A673 (cell line): ENCODE measurements around the gene MMRN1. TPM values are rescaled to one million over a fixed set of nuclear protein-coding genes. Genes with fewer than 3 reads are reported as not detected.

Source experiments
- BruUV-seq: library from RNA; stranded (reverse); fragments of 400-500 nt; replicated peaks from 2 replicates; lab custom pipeline; 2021; lab: Mats Ljungman, UMichigan
- CTCF ChIA-PET: fragments of 300-600 bp; sonication (Branson Sonifier 250); formaldehyde crosslinking; loops from one replicate; lab custom pipeline; 2022; ENCODE audit warnings: antibody characterized with exemption; lab: Charles Lee
- POLR2A ChIA-PET: fragments of 300-600 bp; sonication (Branson Sonifier 250); formaldehyde crosslinking; loops from one replicate; lab custom pipeline; 2022; ENCODE audit warnings: antibody characterized with exemption; ENCODE audit not compliant: low non-redundant PET; lab: Charles Lee
- DNase-seq: peaks from one replicate; pipeline ENCODE4 v3.0.0-alpha.2; 2015; ENCODE audit warnings: low spot score
- H3K27ac ChIP-seq: fragments of 200-600 bp; sonication (generic); 2 replicates; pipeline ENCODE4 v1.5.1; 2016; ENCODE audit warnings: mixed run types, low read depth, mild to moderate bottlenecking, mixed read lengths, antibody characterized with exemption, low read length; ENCODE audit not compliant: poor library complexity, severe bottlenecking
- H3K27me3 ChIP-seq: fragments of 200-600 bp; sonication (generic); replicated peaks from 2 replicates; pipeline ENCODE4 v1.6.1; 2017; ENCODE audit warnings: mixed run types, low read depth, mild to moderate bottlenecking, mixed read lengths, antibody characterized with exemption, low read length; ENCODE audit not compliant: insufficient read depth, poor library complexity
- H3K36me3 ChIP-seq: fragments of 200-600 bp; sonication (generic); 2 replicates; pipeline ENCODE4 v1.6.1; 2016; ENCODE audit warnings: mixed run types, mild to moderate bottlenecking, mixed read lengths, antibody characterized with exemption, low read length; ENCODE audit not compliant: insufficient read depth, poor library complexity, severe bottlenecking
- H3K4me1 ChIP-seq: fragments of 200-600 bp; sonication (generic); 2 replicates; pipeline ENCODE4 v1.6.1; 2017; ENCODE audit warnings: mixed run types, mild to moderate bottlenecking, mixed read lengths, antibody characterized with exemption, low read length; ENCODE audit not compliant: insufficient read depth, poor library complexity, severe bottlenecking
- H3K4me3 ChIP-seq: fragments of 200-600 bp; sonication (generic); 2 replicates; pipeline ENCODE4 v1.5.1; 2016; ENCODE audit warnings: low read depth, mixed run types, mild to moderate bottlenecking, mixed read lengths, low read length; ENCODE audit not compliant: poor library complexity, severe bottlenecking
- H3K9me3 ChIP-seq: fragments of 200-600 bp; sonication (generic); 2 replicates; pipeline ENCODE4 v1.6.1; 2016; ENCODE audit warnings: mixed run types, low read depth, mild to moderate bottlenecking, mixed read lengths, antibody characterized with exemption, low read length; ENCODE audit not compliant: poor library complexity, severe bottlenecking
- CTCF ChIP-seq: fragments of 300-800, 200-600 bp; sonication (generic); conservative IDR thresholded peaks from 2 replicates; pipeline ENCODE4 v1.5.1; 2017; ENCODE audit warnings: low read depth, mild to moderate bottlenecking, antibody characterized with exemption, low read length, moderate library complexity, mixed read lengths
- EZH2 ChIP-seq: fragments of 200-600 bp; sonication (generic); IDR thresholded peaks from 2 replicates; pipeline ENCODE4 v1.6.1; 2017; ENCODE audit warnings: borderline replicate concordance, low read depth, mild to moderate bottlenecking, mixed read lengths, antibody characterized with exemption, low read length; ENCODE audit not compliant: poor library complexity, severe bottlenecking
- intact Hi-C: fragments of 100-400 bp; cut with micrococcal nuclease; formaldehyde crosslinking; loops from one replicate; pipeline ENCODE4 v1.10.0; 2022; ENCODE audit not compliant: unreplicated experiment
- total RNA-seq: library from RNA; stranded (reverse); gene quantifications from 2 replicates; pipeline ENCODE4 v1.2.3, GENCODE V29; 2021

The MMRN1 gene
- total RNA-seq, 1 experiment from 2014 or later = 0.11 TPM

DNA sequence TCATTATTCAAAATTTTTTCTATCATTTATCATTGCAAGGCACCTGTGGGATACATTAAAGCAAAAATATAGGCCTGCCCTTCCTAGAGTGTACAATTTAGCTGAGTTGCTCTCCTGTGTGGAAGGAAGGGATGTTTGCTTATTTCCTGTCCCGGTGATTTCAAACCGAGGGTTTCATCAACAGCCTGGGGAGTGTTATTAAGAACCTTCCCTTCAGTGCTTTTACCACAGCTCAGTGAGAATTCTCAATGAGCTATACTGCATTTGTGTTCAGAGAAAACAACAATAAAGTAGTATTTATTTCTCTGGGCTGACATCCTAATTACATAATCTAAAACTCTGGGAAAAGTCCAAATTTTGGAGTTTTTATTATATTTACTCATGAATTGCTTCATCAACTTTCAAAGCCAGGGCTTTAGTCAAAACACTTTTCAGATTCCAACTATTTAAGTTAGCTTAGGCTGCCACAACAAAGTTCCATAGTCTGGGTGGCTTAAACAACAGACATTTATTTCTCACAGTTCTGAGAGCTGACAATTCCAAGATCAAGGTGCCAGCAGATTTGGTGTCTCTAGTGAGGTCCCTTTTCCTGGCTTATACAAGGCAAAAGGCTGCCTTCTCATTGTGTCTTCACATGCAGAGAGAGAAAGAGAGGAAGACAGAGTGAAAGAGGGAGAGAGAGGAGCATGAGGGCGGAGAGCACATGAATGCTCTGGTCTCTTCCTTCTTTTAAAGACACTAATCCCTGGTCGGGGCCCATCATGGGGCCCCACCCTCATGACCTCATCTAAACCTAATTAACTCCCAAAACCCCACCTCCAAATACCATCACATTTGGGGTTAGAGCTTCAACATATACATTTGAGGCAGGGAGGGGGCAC lies 62.6 kb downstream of the MMRN1 start:
- no peaks in the 10 kb centered on the region for H3K36me3 ChIP-seq
- H3K27ac ChIP-seq = no peak overlapping the region
- no peak for DNase-seq
- no peak for TF ChIP-seq EZH2
- TF ChIP-seq CTCF = no peak
- H3K4me3 ChIP-seq = no peak overlapping the region
- BruUV-seq = no TSS peak
- H3K4me1 ChIP-seq = no peaks in the 10 kb centered on the region
- no peaks in the 10 kb centered on the region for H3K27me3 ChIP-seq
- ChIA-PET CTCF (no interaction called here), POLR2A (no interaction called here)
- no peaks in the 10 kb centered on the region for H3K9me3 ChIP-seq
- intact Hi-C loops = loop anchor here (10.0 kb wide), 1 partner anchor 338 kb away; no protein-coding TSS in a partner anchor

- Histone ChIP-seq H3K4me3 (no peak overlapping the region), H3K9me3 (no peaks in the 10 kb centered on the region), H3K27me3 (no peaks in the 10 kb centered on the region), H3K36me3 (no peaks in the 10 kb centered on the region), H3K27ac (no peak overlapping the region), H3K4me1 (no peaks in the 10 kb centered on the region)
- POLR2A ChIA-PET = no interaction called here
- TF ChIP-seq CTCF = no peak
- no peak for TF ChIP-seq EZH2
- CTCF ChIA-PET = interaction anchor here (0.6 kb wide), 1 partner anchor 436 kb away, joined by 4 read pairs; no protein-coding TSS in a partner anchor
- BruUV-seq = no TSS peak
- DNase-seq = no peak
- intact Hi-C loops = no loop called here
Observed at GRCh38 chr4:89981789-89982334, 87.2 kb downstream of the MMRN1 start.

- Histone ChIP-seq H3K9me3 (no peaks in the 10 kb centered on the region), H3K4me1 (no peaks in the 10 kb centered on the region), H3K27ac (no peak overlapping the region), H3K27me3 (no peaks in the 10 kb centered on the region), H3K36me3 (no peaks in the 10 kb centered on the region), H3K4me3 (no peak overlapping the region)
- intact Hi-C loops = no loop called here
- BruUV-seq = no TSS peak
- DNase-seq = no peak
- ChIA-PET POLR2A (no interaction called here), CTCF (no interaction called here)
- TF ChIP-seq EZH2 = no peak
- no peak for TF ChIP-seq CTCF
Observed at GRCh38 chr4:89988268-89988667, 93.6 kb downstream of the MMRN1 start.
